Right lobe of liver (tissue), 6 donors: Measurements from ENCODE around the gene COL4A5. TPM values are rescaled to one million over a fixed set of nuclear protein-coding genes. Genes with fewer than 3 reads are reported as not detected.

ENCODE experiments used
- ATAC-seq, 4 donors: fragments of 200-7000 bp; cut with Tn5 transposase; one replicate each; pipeline ENCODE4 v1.9.1; 2020; ENCODE audit warnings: mild to moderate bottlenecking in 4 of 4, moderate library complexity in 4 of 4
- DNase-seq, 3 donors: peaks; one replicate each; pipeline ENCODE4 v3.0.0-alpha.2; 2020
- H3K27ac ChIP-seq, 3 donors: fragments of 200-600 bp; one replicate each; pipeline ENCODE4 v1.8.0; 2022
- H3K27me3 ChIP-seq, 2 donors: fragments of 200-600 bp; one replicate each; pipeline ENCODE4 v1.8.0; 2022
- H3K36me3 ChIP-seq, 4 donors: fragments of 200-600 bp; sonication (generic) in 1 of 4; one replicate each; pipeline versions ENCODE4 v1.5.1 to v1.8.0; 2017 to 2022; ENCODE audit warnings: control low read depth in 1 of 4
- H3K4me1 ChIP-seq, 4 donors: fragments of 200-600 bp; sonication (generic) in 1 of 4; one replicate each; pipeline versions ENCODE4 v1.5.1 to v1.8.0; 2017 to 2022; ENCODE audit warnings: control low read depth in 1 of 4
- H3K4me3 ChIP-seq, 3 donors: fragments of 200-600 bp; one replicate each; pipeline ENCODE4 v1.8.0; 2022
- H3K9me3 ChIP-seq, 4 donors: fragments of 200-600 bp; sonication (generic) in 1 of 4; one replicate each; pipeline versions ENCODE4 v1.5.1 to v1.8.0; 2017 to 2022; ENCODE audit warnings: control low read depth in 1 of 4
- POLR2A ChIP-seq: fragments of 450-650 bp; IDR thresholded peaks from one replicate; pipeline ENCODE4 v1.6.1; 2017; ENCODE audit warnings: antibody characterized with exemption, mild to moderate bottlenecking
- WGBS: methylation state at CpG from one replicate; pipeline ENCODE4 v1.1.6; 2018; ENCODE audit warnings: low coverage, low lambda C conversion rate; ENCODE audit not compliant: insufficient coverage; ENCODE audit errors: missing lambda C conversion rate; 5-methylcytosine and 5-hydroxymethylcytosine counted together
- intact Hi-C, 2 donors: fragments of 100-400 bp; cut with DNase I; formaldehyde crosslinking; loops; one replicate each; pipeline versions ENCODE4 v1.11.2 to v1.14.1; 2022
- small RNA-seq, 2 experiments: library from RNA; depleted of rRNA; stranded (forward); fragments of <200 nt; gene quantifications; one replicate each; pipeline ENCODE3, GENCODE V24; 2016
- total RNA-seq, 6 experiments: library from RNA; depleted of rRNA in 2 of 6; stranded (reverse); fragments of >200 nt in 2 of 6; fragmentation: NEBNext Ultra II Directional in 3 of 6; extraction: Animal tissue kit (Norgen Biotek cat#: 25700) in 3 of 6; gene quantifications; one replicate each; pipeline versions ENCODE4 v1.1.0 to v1.2.4, GENCODE V29; 2016 to 2023
- TF ChIP-seq, protein P1 (sequence below), 4 donors: fragments of 200-600 bp in 3 of 4; fragments of 450-650 bp in 1 of 4; IDR thresholded peaks; one replicate each; pipeline versions ENCODE4 v1.5.1 to v1.8.0; 2016 to 2022; ENCODE audit warnings: antibody characterized with exemption in 4 of 4, mild to moderate bottlenecking in 2 of 4
- donor health status: DM: no; HTN: yes; CAD: no.
- donor health status: DM: no; HTN: no; CAD: no.
- donor health status: DM: no; HTN: no; CAD: no.
- donor health status: DM: no; HTN: yes; CAD: no.
- donor health status: DM: no; HTN: yes; CAD: no.

Gene COL4A5
- total RNA-seq, 6 experiments from 2014 or later = 0.65 to 4.0 (median 1.6) TPM

DNA sequence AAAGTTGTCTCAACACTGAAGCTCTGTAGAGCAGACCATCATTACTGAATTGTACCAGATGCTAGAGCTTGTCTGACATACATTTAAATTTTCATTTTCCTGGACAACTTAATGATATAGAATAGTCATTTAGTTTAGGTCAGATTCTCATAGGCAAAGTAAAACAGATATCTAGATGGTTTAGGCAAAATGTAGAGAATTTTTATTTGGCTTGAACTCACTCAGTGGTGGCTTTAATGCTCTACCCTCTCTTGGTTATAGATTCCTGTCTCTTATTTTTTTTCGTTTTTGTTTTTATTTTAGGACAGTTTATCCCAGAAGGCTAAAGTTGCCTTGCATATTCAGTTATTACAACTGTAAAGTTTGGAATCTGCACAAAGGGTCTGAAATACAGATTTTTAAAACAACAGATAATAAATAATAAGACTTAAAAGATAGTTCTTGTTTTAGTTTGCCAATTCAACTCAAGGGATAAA, 300.7 kb downstream of the COL4A5 start:
- Histone ChIP-seq H3K27me3 (peaks cover 0 to 10% of the 10 kb centered on the region in 2 donors), H3K27ac (no peak overlapping the region), H3K36me3 (no peaks in the 10 kb centered on the region), H3K4me1 (no peaks in the 10 kb centered on the region), H3K4me3 (no peak overlapping the region), H3K9me3 (no peaks in the 10 kb centered on the region)
- intact Hi-C loops = no loop called here
- DNase-seq (no peak), ATAC-seq (no peak)
- TF ChIP-seq, protein P1, sequence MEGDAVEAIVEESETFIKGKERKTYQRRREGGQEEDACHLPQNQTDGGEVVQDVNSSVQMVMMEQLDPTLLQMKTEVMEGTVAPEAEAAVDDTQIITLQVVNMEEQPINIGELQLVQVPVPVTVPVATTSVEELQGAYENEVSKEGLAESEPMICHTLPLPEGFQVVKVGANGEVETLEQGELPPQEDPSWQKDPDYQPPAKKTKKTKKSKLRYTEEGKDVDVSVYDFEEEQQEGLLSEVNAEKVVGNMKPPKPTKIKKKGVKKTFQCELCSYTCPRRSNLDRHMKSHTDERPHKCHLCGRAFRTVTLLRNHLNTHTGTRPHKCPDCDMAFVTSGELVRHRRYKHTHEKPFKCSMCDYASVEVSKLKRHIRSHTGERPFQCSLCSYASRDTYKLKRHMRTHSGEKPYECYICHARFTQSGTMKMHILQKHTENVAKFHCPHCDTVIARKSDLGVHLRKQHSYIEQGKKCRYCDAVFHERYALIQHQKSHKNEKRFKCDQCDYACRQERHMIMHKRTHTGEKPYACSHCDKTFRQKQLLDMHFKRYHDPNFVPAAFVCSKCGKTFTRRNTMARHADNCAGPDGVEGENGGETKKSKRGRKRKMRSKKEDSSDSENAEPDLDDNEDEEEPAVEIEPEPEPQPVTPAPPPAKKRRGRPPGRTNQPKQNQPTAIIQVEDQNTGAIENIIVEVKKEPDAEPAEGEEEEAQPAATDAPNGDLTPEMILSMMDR (IDR thresholded peaks at IDR 0.05) = no peak
- TF ChIP-seq POLR2A = no peak
- WGBS = 22% methylated on average over 1 of the region's 1 CpG

Small RNA genes within 50 kb of the gene (small RNA-seq; reads per million reads assigned to genes)
- 0 reads per million in 2 experiments for gene RF00019

Other genes with a start within 250 kb of the COL4A5 start
- gene COL4A6, start 1.4 kb upstream of the COL4A5 start, total RNA-seq = under 1 TPM in 2 of 6 experiments, not detected in 4; 0.02 to 0.05 TPM